SK-N-MC (cell line): ENCODE measurements around the gene RABAC1.

ENCODE experiments used
- EZH2 ChIP-seq: fragments of 200-600 bp; sonication (generic); IDR thresholded peaks from one replicate; pipeline ENCODE4 v1.6.1; 2017; ENCODE audit warnings: antibody characterized with exemption
- POLR2AphosphoS5 ChIP-seq: IDR thresholded peaks from 2 replicates; pipeline ENCODE4 v1.6.1; 2012; ENCODE audit warnings: mild to moderate bottlenecking, low read depth, low read length, borderline replicate concordance

GRCh38 chr19:41968751-41969595 is 9.9 kb upstream of the RABAC1 start:
- no peak for TF ChIP-seq EZH2
- TF ChIP-seq POLR2AphosphoS5, result no peak
